Measurements from ENCODE around the gene SLC7A4.
"Not testable (repeated sequence)": the region's sequence is repeated elsewhere in the genome, so short reads cannot be mapped to it uniquely, and the experiment has no call there.

The SLC7A4 gene

GRCh38 chr22:21014726-21015465 is 17.5 kb downstream of the SLC7A4 start, which contains the start of gene P2RX6:
Gene P2RX6, plus strand, starts transcription at chr22:21015165. Its CDS starts 10 bp downstream, at chr22:21015175.
- no peak for DNase-seq

- peak; percentile 52 for DNase-seq
Observed at GRCh38 chr22:21014202-21014725, 18.1 kb downstream of the SLC7A4 start.

- DNase-seq = no peak
Observed at GRCh38 chr22:21013657-21014201, 18.6 kb downstream of the SLC7A4 start.

GRCh38 chr22:21012446-21013407 is 19.6 kb downstream of the SLC7A4 start:
- no peak for DNase-seq

GRCh38 chr22:21010426-21011113 is 21.8 kb downstream of the SLC7A4 start:
- DNase-seq = no peak

GRCh38 chr22:21009638-21010425 is 22.5 kb downstream of the SLC7A4 start:
- no peak for DNase-seq

- DNase-seq = not testable (repeated sequence)
Observed at GRCh38 chr22:21009208-21009607, 23.2 kb downstream of the SLC7A4 start.

- DNase-seq = no peak
Observed at GRCh38 chr22:21003782-21004181, 28.6 kb downstream of the SLC7A4 start.

GRCh38 chr22:21001601-21002325 is 30.6 kb downstream of the SLC7A4 start, which contains the start of gene THAP7:
Gene THAP7, minus strand, starts transcription at chr22:21002118. Its CDS starts 207 bp downstream, at chr22:21001911.
- DNase-seq = peak; percentile 95

- DNase-seq = no peak
Observed at GRCh38 chr22:21000987-21001600, 31.3 kb downstream of the SLC7A4 start.

GRCh38 chr22:21000207-21000986 is 32.0 kb downstream of the SLC7A4 start:
- DNase-seq = no peak

- DNase-seq = no peak
Observed at GRCh38 chr22:20999350-21000206, 32.8 kb downstream of the SLC7A4 start.

GRCh38 chr22:20998411-20999336 is 33.7 kb downstream of the SLC7A4 start:
- DNase-seq = no peak

GRCh38 chr22:20997536-20998257 is 34.7 kb downstream of the SLC7A4 start:
- DNase-seq = no peak

- DNase-seq = no peak
Observed at GRCh38 chr22:20996598-20997535, 35.5 kb downstream of the SLC7A4 start.

GRCh38 chr22:20996031-20996410 is 36.3 kb downstream of the SLC7A4 start:
- DNase-seq = no peak

Data from activated T-cell treated with anti-CD3 and anti-CD28 coated beads for 4 hours (primary cell).